GM18870 (cell line): Measurements from ENCODE around the gene KIF18B.
A peak's percentile ranks its signal among the peaks of the same experiment; 100 is the strongest.

Source experiments
- ATAC-seq: cut with Tn5 transposase; IDR thresholded peaks from one replicate; pipeline ENCODE4 v1.9.1; 2021; ENCODE audit warnings: moderate library complexity; ENCODE audit not compliant: unreplicated experiment

Gene KIF18B

GRCh38 chr17:44919885-44920564 lies 27.5 kb downstream of the KIF18B start:
- peak; percentile 67 for ATAC-seq

GRCh38 chr17:44919411-44919810 lies 28.2 kb downstream of the KIF18B start:
- no peak for ATAC-seq

GRCh38 chr17:44918006-44918405 lies 29.6 kb downstream of the KIF18B start:
- ATAC-seq, result no peak

GRCh38 chr17:44917456-44917855 lies 30.1 kb downstream of the KIF18B start:
- ATAC-seq, result no peak

- no peak for ATAC-seq
These were observed 30.8 kb downstream of the KIF18B start for GRCh38 chr17:44916781-44917241.

DNA sequence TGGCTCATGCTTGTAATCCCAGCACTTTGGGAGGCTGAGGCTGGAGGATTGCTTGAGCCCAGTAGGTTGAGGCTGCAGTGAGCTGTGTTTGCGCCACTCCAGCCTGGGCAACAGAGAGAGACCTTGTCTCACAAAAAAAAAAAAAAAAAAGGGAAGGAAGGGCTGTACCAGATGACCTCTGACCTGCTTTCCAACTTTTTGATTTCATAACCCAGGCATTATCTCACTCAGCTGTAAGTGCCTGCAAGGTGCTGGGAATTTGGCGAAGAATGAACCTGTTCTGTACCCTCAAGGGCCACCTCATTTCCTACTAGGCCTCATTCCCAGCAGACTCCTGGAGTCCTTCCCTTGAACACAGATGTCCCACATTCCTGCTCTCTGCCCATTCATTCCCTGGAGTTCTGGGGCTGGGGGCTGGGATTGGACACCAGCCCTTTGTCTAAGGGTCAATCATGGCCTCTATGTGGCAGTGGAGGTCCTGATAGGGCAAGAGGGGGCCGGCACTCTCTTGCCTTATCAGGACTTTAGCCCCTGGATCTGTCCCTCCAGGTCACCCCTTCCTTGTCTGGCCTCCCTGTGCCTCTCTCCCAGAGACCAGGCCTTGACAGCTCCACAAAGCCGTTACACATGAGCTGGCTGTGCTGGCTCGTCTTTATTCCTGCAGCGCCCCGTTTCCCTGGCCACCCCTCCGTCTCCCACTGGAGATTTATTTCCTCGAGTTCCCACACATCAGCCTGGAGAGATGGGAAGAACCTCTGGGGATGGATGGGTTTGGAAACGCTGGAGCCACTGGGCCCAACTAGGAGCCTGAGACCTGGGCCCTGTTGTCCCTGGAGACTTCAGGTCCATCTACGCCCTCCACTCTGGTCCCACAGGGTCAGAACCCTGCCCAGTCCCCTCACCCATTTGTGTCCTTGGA lies 31.5 kb downstream of the KIF18B start:
- no peak for ATAC-seq

GRCh38 chr17:44915321-44915726 lies 32.2 kb downstream of the KIF18B start, which contains the start of gene GFAP:
GFAP (minus strand) TSS chr17:44915500; CDS start chr17:44915486, 14 bp downstream.
- no peak for ATAC-seq

GRCh38 chr17:44914698-44915271 lies 32.8 kb downstream of the KIF18B start:
- no peak for ATAC-seq

DNA sequence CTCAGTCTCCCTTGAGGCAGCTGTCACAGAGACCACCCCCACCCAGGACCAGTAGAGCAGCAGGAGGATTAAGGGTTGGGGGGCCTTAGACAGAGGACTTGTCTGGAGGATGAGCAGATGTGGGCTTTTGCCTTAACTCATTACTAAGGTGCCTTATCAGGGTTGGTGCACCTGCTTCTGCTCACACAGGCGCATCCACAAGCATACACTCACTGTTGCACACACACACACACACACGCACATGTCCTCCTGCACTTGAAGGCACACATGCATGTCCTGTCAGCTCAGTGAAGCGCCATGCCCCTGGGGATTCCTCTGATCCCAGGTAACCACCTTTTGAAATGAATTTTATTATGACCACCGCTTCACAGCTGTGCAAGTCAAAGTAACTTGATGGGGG lies 33.4 kb downstream of the KIF18B start:
- no peak for ATAC-seq

GRCh38 chr17:44913676-44914075 lies 33.9 kb downstream of the KIF18B start:
- no peak for ATAC-seq

DNA sequence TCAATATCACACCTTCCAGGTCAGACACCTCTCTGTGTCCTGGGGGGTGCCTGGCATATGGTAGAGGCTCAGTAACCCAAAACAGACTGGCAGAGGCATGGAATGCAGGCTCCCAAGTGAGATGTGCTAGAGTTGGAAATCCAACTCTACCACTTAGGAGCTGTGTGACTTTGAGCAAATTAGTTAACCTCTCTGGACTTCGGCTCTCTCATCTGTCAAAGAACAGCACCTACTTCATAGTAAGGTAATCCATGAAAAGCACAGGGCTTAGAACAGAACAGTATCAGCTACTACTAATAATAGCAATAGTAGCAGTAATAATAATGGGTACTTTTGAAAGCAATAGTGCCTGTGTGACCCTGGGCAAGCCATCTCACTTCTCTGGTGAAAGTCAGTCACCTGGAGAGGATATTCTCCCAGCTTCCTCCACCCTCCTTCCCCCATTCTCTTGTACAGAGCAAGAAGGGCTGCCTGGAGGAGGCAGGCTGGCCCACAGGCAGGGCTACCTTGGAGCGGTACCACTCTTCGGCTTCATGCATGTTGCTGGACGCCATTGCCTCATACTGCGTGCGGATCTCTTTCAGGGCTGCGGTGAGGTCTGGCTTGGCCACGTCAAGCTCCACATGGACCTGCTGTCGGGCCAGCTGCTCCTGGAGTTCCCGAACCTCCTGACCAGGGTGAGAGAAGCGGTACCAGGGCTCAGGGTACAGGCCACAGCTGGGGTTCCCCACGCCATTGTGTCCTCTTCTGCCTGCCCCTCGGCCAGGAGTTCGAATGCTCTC lies 34.6 kb downstream of the KIF18B start:
- no peak for ATAC-seq

DNA sequence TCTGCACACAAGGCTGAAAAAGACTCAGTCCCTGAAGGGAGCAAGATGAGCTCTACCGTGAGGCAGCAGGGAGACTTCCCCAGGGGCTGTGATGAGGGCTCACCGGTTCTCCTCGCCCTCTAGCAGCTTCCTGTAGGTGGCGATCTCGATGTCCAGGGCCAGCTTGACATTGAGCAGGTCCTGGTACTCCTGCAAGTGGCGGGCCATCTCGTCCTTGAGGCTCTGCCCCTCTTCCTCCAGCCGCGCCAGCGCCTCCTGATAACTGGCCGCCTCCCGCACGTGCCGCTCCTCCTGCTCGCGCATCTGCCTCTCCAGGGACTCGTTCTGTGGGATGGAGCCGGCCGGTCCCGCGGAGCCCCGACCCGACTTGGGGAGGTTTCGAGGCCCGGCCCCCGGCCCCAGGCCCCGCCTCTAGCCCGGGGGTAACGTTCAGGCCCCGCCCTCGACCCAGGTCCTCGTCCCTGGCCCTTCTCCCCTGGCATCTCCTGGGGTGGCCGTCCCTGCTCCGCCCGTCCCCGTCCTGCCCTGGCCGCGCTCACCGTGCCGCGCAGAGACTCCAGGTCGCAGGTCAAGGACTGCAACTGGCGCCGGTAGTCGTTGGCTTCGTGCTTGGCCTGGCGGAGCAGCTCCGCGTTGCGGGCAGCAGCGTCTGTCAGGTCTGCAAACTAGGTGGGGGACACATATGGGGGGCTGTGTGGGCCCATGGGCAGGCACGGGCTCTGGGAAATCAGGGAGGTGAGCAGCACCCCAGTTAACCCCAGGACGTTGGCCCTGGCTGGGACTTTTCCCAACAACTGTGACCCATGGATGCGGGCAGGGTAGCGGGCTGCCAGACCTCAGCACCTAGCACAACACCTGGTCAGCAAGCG lies 36.2 kb downstream of the KIF18B start:
- ATAC-seq, result no peak

DNA sequence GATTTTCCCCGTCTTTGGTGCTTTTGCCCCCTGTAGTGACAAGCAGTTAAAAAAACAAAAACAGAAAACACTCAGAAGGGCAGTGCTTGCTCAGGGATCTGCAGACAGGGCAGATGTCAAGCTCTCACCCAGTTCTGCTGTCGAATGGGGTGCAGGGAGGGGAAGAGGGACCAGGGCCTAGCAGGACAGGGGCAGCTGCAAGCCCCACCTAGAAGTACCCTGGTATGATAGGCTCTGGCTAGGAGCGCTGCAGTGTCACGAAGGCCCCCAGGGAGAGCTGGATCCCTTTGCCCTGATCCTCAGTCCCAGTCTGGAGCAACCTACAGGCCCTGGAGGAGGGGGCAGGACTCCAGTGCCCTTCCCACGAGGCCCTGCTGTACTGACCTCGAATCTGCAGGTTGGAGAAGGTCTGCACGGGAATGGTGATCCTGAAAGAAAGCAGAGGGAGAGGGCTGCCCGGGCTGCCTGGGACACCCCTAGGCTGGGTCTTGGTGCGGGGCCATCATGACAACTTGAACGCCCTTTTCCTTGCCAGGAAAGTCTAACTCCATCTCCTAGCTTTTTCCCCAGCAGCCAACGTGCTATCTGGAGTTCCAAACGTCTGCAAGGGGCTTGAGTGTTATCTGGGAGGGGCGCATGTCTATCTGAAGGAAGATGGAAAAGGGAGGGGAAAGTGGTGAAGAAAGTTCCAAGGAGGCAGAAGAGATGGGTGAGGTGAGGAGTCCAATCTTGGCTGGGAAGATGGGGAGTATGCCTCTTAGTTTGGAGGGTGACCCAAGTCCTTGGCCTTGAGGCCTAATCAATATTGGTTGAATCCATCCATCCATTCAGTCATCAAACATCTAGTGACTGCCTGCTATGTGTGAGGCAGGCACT lies 37.1 kb downstream of the KIF18B start:
- no peak for ATAC-seq

- no peak for ATAC-seq
These were observed 37.9 kb downstream of the KIF18B start for GRCh38 chr17:44909681-44910144.

DNA sequence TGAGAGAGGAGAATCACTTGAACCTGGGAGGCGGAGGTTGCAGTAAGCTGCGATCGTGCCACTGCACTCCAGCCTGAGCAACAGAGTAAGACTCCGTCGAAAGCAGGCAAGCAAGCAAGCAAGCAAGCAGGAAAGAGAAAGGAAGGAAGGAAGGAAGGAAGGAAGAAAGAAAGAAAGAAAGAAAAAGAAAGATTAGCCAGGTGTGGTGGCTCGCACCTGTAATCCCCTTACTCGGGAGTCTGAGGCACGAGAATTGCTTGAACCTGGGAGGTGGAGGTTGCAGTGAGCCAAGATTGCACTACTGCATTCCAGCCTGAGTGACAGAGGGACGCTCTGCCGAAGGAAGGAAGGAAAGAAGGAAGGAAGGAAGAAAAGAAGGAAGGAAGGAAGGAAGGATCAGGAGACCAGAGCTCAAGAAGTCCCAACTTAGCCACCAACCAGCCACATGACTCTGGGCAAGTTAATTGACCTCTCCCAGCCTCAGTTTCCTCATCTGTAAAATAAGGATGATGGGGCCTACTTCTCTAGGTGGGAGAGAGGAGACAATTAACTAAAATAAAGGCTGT lies 38.7 kb downstream of the KIF18B start:
- ATAC-seq, result no peak

- ATAC-seq, result no peak
These were observed 39.7 kb downstream of the KIF18B start for GRCh38 chr17:44907729-44908470.

DNA sequence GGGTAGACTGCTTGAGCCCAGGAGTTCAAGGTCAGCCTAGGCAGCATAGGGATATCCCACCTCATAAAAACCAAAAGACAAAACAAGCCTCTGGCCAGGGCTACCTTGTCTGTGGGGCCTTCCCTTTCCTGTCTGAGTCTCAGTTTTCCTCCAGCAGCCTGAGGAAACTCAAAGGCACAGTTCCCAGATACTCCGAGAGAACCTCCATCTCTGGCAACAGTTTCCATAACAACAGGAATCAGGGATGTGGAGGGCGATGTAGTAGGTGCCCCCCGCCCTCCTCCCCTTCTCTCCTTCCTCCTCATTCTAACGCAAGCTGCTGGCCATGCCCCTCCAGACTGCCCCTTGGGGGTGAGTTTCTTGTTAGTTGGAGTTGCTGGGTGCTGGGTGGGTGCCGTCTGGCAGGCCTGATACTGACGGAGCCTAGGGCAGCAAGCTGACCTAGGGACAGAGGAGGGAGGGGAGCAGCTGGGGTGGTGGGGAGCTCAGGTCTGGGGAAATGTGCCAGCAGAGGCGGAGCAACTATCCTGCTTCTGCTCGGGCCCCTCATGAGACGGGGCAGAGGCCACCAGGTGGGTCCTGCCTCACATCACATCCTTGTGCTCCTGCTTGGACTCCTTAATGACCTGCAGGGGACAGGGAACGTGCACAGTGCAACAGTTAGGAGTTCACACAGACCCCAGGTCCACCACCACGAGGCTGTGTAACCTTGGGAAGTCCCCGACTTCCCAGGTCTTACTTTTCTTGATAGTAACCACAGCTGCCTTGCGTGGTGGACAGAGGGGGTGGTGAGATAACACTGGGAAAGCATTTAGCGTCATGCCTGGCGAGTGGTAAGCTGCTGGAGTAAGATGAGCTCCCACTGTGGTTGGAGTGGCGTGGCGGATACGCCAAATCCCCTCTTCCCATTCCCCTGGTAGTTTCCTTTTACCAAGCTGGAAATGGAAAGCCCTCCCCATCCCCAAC lies 40.5 kb downstream of the KIF18B start:
- no peak for ATAC-seq
